Dedifferentiated amniotic fluid mesenchymal stem cell (primary cell): ENCODE data around the gene WDR7.

Experiments used
- DNase-seq: peaks from one replicate; pipeline ENCODE4 v3.0.0-alpha.2; 2016; ENCODE audit errors: extremely low spot score

WDR7 gene

DNA sequence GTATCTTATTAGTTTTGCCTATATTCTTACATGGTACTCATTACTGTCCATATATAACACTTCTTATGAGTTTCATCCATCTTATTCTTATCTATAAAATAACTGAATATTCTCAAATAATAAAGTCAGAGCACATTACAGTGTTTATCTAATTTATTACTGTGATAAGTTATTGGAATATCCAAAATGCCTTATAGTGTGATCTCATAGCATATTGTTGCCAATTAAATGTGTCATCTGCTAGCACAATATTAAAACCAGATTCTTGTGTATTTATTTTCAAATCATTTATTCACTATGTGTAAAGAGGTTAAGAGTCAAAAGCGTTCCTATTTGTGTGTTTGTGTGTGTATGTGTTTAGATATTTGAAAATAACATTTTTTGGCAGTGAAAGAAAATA lies 151.9 kb downstream of the WDR7 start:
- DNase-seq: no peak

DNA sequence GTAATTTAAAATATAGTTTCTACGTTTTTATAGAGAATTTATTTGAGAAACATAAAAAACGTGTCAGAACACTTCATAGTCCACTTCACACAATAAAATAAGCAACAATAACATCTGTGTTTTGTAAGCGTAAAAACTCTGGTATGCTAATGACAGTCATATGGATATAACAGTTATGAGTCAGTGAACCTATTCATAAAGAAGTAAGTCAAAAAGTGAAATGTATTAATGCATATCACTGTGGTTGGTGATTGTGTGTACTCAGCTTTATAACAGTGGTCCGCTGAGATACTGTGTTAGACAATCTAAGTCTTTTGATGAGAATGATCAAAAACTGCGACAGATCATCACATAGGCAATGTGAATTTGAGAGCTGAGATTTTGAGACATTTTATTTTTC lies 153.2 kb downstream of the WDR7 start:
- DNase-seq: no peak

DNA sequence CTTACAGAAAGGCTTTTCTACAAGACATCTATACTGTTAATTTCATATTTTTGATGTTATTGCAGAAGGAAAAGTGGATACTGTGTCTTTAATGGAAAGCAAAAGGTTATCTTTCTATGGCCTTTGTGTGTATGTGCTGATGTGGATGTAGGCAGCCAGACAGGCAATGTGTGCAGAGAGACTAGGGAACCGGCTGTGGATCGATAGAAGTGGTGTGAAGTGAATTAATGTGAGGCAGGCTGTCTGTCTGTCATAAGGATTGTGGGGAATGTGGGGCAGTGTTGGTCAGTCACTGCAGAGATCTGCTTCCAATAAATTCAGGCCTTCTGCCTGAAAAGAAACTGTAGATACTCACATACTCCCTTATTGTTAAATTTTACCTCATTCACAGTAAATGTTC lies 156.7 kb downstream of the WDR7 start:
- DNase-seq: no peak

DNA sequence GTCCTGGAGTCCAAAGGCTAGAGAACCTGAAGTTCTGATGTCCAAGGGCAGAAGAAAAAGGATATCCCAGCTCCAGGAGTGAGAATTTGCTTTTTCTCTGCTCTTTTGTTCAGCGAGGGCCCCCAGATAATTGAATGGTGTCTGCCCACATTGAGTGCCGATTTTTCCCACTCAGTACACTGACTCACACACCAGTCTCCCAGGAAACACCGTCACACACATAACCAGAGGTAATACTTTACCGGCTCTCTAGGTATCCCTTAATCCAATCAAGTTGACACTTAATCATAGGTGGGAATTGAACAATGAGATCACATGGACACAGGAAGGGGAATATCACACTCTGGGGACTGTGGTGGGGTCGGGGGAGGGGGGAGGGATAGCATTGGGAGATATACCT lies 161.5 kb downstream of the WDR7 start:
- no peak for DNase-seq

DNA sequence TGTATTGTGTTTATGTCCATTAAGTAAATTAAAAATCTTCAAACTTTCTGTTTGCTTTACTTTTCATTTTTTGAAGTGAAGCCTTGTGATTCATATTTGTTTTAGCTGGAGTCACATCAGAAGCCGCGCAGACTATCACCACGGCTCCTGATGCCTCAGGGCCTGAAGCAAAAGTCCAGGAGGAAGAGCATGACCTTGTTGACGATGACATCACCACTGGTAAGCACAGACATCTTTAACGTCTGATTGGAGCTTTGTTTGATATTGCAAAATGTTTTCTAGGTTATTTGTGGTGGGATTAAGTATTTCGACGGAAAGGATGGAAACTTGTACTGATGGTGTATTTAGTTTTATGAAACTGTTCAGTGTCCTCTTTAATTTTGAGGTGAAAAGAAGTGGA lies 164.8 kb downstream of the WDR7 start:
- DNase-seq: no peak

DNA sequence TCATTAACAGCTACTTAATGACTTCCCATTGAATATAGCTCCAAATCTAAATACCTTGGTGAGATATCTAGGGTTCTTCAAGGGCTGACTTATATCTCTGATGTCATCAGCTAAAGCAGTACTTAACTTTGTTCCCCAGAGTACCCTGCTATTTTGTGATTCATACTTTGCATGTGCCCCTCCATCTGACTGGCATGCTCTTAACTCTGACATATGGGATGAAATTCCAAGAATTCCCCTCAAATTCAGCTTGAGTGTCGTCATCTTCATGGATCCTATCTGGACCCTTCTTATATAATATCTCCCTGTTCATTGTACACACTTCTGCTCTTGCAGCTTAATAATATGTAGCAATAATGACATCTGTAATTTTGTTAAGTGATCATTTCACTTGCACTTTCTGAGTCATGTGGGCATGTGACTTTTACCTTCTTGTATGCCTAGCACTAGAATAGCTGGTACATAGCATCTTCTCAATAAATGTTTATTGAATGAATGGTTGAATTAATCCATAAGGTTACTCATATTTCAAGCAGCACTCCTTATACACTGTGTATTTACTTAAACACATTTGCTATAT lies 172.9 kb downstream of the WDR7 start:
- no peak for DNase-seq

DNA sequence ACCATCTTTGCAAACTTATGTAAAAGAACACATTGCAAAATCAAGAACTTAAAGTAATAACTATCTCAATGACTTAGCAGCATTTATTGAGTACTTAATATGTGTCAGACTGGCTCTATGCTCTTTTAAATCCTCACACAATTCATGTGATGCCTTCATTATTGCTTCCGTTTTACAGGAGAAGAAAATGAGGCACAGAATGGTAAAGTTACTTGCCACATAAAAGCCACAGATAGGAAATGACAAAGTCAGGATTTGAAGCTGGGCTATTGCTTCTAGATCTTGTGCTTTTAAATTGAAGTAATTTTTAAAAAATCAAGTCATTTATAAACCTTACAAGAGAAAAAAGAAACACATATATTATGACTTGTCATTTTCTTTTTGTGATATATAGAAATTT lies 174.2 kb downstream of the WDR7 start:
- DNase-seq: no peak

DNA sequence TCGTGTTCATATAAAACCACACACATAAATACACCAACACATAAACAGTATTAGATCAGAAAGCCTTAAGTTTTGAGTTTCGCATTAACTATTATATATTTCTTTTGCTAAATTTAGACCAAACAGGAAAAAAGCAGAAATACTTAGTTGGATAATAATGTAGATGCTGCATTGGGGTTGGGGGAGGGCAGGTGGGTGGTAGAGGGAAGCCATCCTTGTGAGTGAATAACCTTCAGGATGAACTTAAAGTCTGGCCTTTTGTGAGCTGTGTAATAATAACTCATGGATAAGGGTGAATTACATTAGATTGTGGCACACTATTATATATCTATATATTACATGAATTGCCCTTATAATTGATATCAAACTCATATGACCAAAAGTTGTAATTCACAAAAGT lies 174.7 kb downstream of the WDR7 start:
- DNase-seq: no peak

DNA sequence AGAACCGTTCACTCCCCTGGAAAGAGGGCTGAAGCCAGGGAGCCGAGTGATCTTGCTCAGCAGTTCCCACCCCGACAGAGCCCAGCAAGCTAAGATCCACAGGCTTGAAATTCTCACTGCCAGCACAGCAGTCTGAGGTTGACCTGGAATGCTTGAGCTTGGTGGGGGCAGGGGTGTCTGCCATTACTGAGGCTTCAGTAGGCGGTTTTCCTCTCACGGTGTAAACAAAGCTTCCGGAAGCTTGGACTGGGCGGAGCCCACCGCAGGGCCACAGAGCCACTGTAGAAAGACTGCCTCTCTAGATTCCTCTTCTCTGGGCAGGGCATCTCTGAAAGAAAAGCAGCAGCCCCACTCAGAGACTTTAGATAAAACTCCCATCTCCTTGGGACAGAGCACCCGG lies 180.8 kb downstream of the WDR7 start:
- DNase-seq: no peak

DNA sequence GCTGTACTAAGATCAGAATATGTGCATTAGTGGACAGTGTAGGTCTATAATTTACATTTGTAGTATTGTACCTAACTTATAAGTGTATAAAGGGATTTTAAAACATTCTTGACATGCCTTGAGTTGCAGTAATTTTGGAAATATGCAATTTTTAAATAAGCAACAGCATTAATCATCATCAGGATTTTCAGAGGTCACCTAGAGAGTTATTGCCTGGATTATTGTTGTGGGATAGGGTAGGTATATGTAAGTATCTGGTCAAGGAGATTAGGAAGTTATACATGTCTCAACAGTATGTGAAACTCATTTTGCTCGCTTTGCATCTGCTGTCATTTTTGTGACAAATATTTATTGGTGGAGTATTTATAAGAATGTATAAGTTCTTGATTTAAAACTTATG lies 184.2 kb downstream of the WDR7 start:
- no peak for DNase-seq

DNA sequence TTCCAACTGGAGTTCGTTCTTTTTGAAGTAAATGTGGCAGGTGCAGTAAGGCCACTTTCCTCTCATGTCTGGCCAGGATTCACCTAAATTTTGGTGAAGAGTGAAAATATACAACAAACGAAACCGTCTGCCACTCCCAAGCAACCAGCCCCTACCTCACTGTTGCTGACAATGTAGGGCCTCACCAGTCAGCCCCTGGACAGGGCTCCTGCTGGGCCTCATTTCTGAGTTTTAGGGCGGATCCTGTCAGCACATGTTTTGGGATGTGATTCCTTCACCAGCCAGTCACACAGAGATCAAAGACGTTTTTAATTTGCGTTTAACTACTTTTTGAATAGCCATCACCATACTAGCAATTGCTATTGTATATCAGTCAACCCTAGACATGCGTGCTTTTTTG lies 185.0 kb downstream of the WDR7 start:
- DNase-seq: no peak

DNA sequence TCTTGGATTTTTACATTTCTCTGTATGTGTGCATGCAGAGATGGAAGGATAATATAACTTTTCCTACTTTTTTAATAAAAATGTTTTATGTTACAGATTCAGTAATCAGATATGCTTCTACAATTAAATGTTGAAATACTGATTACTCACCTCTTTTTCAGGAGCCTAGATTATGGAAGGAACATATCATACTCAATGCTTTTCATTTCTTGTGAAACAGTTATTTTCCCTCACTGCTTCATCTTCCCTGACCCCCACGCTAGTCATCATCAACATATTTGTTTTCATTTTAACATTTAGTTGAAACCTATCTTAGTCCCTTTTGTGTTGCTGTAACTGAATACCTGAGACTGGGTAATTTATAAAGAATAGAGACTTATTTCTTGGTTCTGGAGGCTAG lies 190.7 kb downstream of the WDR7 start:
- DNase-seq: no peak

DNA sequence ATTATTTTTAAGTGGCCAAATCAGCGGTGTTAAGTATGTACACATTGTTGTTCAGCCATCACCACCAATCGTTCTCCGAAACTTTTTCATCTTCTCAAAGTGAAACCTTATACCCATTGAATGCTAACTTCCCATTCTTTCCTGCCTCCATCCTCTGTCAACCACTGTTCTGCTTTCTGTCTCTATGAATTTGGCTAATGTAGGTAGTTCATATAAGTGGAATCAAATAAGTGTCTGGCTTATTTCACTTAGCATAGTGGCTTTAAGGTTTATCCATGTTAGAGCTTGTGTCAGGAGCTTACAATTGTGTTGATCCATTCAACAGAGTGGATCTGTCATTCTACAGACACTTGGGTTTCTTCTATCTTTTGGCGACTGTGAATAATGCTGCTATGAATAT lies 192.1 kb downstream of the WDR7 start:
- no peak for DNase-seq

DNA sequence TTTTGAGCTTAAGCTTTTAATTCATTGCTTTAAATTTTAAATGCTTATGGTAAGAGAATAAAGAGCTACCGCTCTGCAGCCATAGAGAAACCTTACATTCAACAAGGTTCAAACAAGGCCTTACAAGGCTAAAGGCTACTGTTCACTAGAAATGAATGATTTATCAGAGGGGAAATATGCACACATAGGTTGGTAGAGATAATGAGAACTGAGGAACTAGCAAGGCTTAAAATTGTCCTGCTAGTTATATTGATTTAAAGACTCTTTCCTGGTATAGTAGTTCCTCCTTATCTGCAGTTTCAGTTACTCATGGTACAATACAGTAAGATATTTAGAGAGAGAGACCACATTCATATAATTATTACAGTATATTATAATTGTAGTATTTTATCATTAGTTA lies 193.4 kb downstream of the WDR7 start:
- DNase-seq: no peak

DNA sequence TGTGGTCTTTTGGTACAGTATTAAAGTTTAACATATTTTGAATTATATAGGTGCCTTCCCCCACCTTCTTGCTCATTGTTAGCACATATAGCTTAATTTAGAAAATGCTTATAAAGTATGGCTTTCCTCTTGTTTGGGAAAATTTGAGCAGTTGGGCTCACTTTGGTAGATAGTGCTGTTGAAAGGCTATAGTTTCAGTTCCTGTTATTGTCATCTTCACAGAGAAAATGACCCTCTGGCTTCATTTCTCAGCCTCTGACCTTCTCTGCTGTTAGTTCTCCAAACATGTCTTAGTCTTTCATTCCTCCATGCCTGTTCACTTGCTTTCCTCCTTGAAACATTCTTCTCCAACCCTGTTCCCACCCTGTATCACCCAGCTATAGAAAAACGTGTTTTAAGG lies 200.6 kb downstream of the WDR7 start:
- DNase-seq: no peak

DNA sequence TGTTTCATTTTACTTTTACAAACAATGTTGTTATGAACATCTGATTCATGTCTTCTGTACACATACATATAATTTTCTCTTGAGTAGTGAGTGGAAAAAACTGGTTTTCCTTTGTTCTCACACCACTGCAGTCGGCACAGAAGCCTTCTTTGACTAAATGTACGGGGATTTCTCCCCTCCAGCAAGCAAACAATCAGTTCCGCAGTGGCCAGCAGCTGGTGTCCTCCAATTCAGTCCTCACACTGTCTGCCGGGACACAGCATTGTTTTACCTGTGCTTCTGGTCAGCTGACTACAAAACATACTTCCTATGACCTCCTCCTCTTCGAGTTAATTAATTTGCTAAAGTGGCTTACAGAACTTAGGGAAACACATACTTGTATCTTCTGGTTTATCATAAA lies 202.8 kb downstream of the WDR7 start:
- DNase-seq: no peak

DNA sequence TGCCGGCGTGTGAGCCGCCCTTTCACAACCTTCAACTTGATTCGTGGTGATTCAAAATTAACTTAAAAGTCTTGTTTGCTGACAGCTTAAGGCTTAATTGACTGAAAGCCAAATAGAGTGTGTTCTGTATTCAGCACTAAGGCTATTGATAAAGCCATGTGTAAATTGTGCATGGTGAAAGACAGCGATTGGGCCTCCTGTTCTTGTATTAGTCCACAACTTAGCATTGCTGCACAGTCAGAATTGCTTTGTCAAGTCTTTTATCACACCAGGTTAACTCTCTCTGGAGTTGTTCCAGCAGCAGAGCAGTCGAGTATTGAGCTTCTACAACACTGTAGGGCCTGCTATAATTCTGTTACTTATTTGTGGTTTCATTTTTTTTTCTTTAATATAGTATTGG lies 210.1 kb downstream of the WDR7 start:
- DNase-seq: no peak

DNA sequence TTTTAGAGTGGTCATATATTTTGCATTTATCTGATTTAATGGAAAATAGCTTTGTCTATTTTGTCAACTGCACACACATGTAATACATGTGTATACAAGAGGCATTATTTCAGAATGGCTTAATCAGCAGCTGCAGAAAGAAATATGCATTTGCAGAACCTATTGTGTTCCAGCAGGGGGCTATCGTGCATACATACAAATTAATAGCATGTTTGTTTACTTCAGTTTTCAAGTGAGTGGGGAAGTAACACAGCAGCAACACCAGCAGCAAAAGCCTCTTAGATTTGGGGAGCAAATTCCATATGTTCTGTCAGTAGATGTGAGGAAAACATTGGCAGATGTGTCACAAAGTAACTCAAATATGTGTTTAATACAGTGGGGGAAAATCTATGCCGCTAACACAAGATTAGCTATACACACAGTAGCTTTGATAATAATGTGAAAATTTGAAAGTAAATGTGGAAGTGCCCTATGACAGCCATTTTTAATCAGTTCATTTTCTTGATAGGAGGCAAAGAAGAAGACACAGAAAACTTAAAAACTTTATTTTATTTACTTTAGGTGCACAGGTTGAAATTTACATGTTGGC lies 218.1 kb downstream of the WDR7 start:
- DNase-seq: peak; percentile 81

DNA sequence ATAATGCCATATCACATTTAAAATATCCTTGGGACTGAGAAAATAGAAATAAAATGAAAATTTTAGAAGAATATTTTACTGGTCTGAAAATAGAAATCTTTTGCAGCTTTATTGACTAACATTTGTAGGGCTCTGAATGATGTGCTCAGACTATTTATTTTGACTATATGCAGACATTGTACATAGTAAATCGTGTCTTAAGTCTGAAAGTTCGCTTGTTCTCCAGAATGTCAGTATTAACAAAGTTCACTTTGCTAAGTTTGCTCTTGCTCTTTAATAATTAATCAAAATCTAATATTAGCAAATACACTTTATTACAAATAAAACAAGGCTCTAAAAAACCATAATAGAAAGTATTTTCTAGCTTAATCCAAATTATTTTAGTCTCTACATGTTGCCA lies 219.8 kb downstream of the WDR7 start:
- no peak for DNase-seq

DNA sequence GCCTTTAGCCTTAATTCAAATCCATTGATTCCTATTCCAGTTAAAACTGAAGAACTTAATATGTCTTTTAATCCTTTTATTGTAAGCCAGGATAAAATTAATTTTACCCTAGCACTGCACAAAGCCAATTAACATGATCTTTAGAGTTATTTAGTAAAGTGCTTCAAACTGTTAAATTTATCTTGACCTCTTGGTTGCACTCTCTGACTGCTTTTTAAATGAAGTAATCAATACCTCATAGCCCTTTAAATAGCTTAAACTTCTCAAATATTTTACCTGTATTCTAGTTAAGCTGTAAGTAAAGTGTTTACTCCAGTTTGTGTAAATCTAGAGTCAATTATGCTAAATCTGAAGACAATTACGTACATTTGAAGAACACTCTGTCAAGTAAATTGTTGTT lies 221.0 kb downstream of the WDR7 start:
- no peak for DNase-seq

DNA sequence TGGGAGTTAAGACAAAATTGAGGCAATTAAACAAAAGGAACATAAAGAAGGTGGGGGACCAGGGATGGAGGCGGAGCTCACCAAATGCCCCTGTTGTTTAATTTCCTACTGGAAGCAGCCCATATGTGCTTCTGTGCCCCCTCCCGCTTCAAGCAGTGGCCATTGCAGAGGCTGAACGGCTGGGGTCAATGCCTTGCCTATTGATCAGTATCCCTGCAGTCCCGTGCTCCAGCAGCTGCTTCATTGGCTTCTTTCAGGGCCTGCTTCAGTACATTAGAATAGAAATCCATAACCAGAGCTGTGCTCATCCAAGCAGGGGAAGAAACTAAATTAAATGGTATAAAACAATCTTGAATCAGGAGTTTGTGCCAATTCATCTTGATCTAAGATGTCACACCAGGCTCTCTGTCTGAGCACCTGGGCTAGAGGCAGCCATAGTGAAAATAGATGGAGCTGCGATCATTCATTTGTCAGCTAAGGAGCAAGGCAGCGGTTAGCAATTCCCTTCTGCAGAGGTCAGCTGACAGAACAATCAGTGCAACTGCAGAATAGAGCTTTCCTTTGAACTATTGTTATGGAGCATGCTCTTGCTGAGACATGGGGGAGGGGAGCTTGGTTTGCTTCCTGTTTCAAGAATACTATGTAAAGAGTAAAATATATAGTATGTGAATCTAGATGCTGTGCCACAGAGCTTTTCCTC lies 222.4 kb downstream of the WDR7 start:
- no peak for DNase-seq

DNA sequence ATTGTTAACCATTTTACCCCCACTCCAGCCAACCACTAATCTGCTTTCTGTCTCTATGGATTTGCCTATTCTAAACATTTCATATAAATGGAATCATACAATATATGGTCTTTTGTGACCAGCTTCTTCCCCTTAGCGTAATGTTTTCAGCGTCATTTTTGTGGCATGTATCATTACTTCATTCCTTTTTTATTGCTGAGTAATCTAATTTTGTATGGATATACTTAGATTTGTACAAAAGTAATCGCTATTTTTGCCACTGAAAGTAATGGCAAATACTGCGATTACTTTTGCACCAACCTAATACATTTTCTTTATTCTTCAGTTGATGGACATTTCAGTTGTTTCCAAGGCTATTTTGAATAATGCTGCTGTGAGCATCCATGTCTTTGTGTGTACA lies 227.6 kb downstream of the WDR7 start:
- no peak for DNase-seq

DNA sequence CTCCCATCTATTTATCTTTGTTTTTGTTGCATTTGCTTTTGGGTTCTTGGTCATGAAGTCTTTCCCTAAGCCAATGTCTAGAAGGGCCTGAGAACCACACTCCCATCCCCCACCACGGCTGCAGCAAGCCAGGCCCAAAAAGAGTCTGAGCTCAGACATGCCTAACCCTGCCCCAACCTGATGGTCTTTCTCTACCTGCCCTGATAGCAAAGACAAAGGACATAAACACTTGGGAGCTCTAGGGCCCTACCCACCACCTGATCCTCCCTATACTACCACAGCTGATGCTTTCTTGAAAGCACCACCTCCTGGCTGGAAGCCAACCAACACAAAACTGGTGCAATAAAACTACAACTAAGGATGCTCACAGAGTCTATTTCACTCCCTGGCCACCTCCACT lies 233.4 kb downstream of the WDR7 start:
- DNase-seq: no peak

DNA sequence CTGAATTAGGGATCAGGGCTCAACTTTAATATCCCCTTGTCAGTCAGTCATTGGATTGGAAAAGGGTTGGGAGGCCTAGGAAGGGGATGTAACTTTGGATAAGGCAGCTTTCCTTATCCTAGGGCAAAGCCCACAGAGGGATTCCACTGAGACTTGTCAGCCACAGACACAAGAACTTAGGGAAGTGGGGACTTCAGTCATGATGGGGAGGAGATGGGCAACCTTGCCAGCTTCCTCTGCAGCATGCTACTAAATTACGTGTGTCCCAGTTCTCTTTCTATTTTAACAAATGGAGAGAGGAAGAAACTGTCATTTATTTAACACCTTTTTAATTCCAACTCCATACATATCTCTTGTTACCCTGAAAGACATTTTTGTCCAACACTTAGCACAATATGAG lies 237.8 kb downstream of the WDR7 start:
- DNase-seq: no peak
